Upper lobe of left lung (tissue), 6 donors: ENCODE data around the gene BICRA. TPM values are rescaled to one million over a fixed set of nuclear protein-coding genes. Genes with fewer than 3 reads are reported as not detected.
A peak's percentile ranks its signal among the peaks of the same experiment; 100 is the strongest.

ENCODE experiments used
- ATAC-seq, 2 donors: fragments of 200-7000 bp; cut with Tn5 transposase; one replicate each; pipeline ENCODE4 v1.9.1; 2022; ENCODE audit warnings: mild to moderate bottlenecking in 2 of 2, moderate library complexity in 2 of 2; ENCODE audit not compliant: low FRiP score in 2 of 2
- DNase-seq, 2 donors: peaks; one replicate each; pipeline ENCODE4 v3.0.0-alpha.2; 2019 to 2020
- H3K27ac ChIP-seq, 4 donors: fragments of 200-600 bp; sonication (generic); one replicate each; pipeline ENCODE4 v1.5.1; 2016 to 2019
- H3K27me3 ChIP-seq, 4 donors: fragments of 200-600 bp; sonication (generic); one replicate each; pipeline ENCODE4 v1.5.1; 2017 to 2019
- H3K36me3 ChIP-seq, 4 donors: fragments of 200-600 bp; sonication (generic); one replicate each; pipeline ENCODE4 v1.5.1; 2016 to 2019
- H3K4me1 ChIP-seq, 4 donors: fragments of 200-600 bp; sonication (generic); one replicate each; pipeline ENCODE4 v1.5.1; 2018 to 2019
- H3K4me3 ChIP-seq, 4 donors: fragments of 200-600 bp; sonication (generic); one replicate each; pipeline ENCODE4 v1.5.1; 2017 to 2019; ENCODE audit warnings: mild to moderate bottlenecking in 2 of 4, moderate library complexity in 1 of 4
- H3K9me3 ChIP-seq, 4 donors: fragments of 200-600 bp; sonication (generic); one replicate each; pipeline ENCODE4 v1.5.1; 2018 to 2019
- CTCF ChIP-seq, 6 experiments: fragments of 450-650 bp in 4 of 6; fragments of 200-600 bp in 2 of 6; sonication (generic) in 2 of 6; IDR thresholded peaks; one replicate each; pipeline ENCODE4 v1.5.1; 2016 to 2019; ENCODE audit warnings: antibody characterized with exemption in 6 of 6
- EP300 ChIP-seq, 4 donors: sonication (generic); formaldehyde crosslinking; IDR thresholded peaks; one replicate each; pipeline ENCODE4 v1.5.1; 2017; ENCODE audit warnings: antibody characterized with exemption in 4 of 4, control low read depth in 2 of 4
- POLR2A ChIP-seq, 4 donors: fragments of 450-650 bp; IDR thresholded peaks; one replicate each; pipeline ENCODE4 v1.5.1; 2016 to 2017; ENCODE audit warnings: antibody characterized with exemption in 4 of 4, mild to moderate bottlenecking in 2 of 4
- POLR2AphosphoS5 ChIP-seq, 2 donors: sonication (generic); formaldehyde crosslinking; IDR thresholded peaks; one replicate each; pipeline ENCODE4 v1.5.1; 2017; ENCODE audit warnings: antibody characterized with exemption in 2 of 2
- WGBS, 2 donors: methylation state at CpG; one replicate each; pipeline ENCODE4 v1.1.5; 2017 to 2018; 5-methylcytosine and 5-hydroxymethylcytosine counted together
- total RNA-seq, 6 donors: library from RNA; depleted of rRNA in 4 of 6; stranded (reverse); fragments of >200 nt in 4 of 6; gene quantifications; one replicate each; pipeline versions ENCODE4 v1.1.0 to v1.2.1, GENCODE V29; 2016 to 2021
- donor health status: DM: no; HTN: no; CAD: no; lungs with moderate emphysema.
- donor health status: DM: no; HTN: yes; CAD: no; lungs with severe emphysema.

The BICRA gene
- total RNA-seq, 6 donors from 2014 or later = 5.0 to 66.1 (median 15.2) TPM

- DNase-seq (no peak), ATAC-seq (no peak)
- 94 to 95% methylated on average over 12 of the region's 12 CpGs for WGBS, 2 donors
- Histone ChIP-seq H3K4me1 (peaks cover 0 to 14% (median 5%) of the 10 kb centered on the region in 4 donors), H3K36me3 (peaks cover 0 to 18% (median 2%) of the 10 kb centered on the region in 4 donors), H3K4me3 (no peak overlapping the region), H3K9me3 (no peaks in the 10 kb centered on the region), H3K27me3 (no peaks in the 10 kb centered on the region), H3K27ac (no peak overlapping the region)
- TF ChIP-seq CTCF (IDR thresholded peaks at IDR 0.05) (no peak), POLR2A (IDR thresholded peaks at IDR 0.05) (no peak), POLR2AphosphoS5 (IDR thresholded peaks at IDR 0.05) (no peak), EP300 (IDR thresholded peaks at IDR 0.05) (no peak)
Measured at GRCh38 chr19:47651132-47651531, 42.2 kb downstream of the BICRA start.

- Histone ChIP-seq H3K36me3 (peaks cover 0 to 13% (median 2%) of the 10 kb centered on the region in 4 donors), H3K4me1 (peaks cover 0 to 14% (median 5%) of the 10 kb centered on the region in 4 donors), H3K27me3 (no peaks in the 10 kb centered on the region), H3K27ac (no peak overlapping the region), H3K9me3 (no peaks in the 10 kb centered on the region), H3K4me3 (no peak overlapping the region)
- TF ChIP-seq POLR2AphosphoS5 (IDR thresholded peaks at IDR 0.05) (no peak), POLR2A (IDR thresholded peaks at IDR 0.05) (no peak), CTCF (IDR thresholded peaks at IDR 0.05) (no peak), EP300 (IDR thresholded peaks at IDR 0.05) (no peak)
- DNase-seq = no peak
- no peak for ATAC-seq
- 86 to 94% methylated on average over 9 of the region's 9 CpGs for WGBS, 2 donors
Measured at GRCh38 chr19:47651691-47652090, 42.8 kb downstream of the BICRA start.

GRCh38 chr19:47652285-47652684 is 43.4 kb downstream of the BICRA start:
- H3K4me3 ChIP-seq = no peak overlapping the region
- DNase-seq (no peak), ATAC-seq (no peak)
- 65 to 77% methylated on average over 3 of the region's 3 CpGs for WGBS, 2 donors
- H3K27me3 ChIP-seq = no peaks in the 10 kb centered on the region
- peak overlapping the region in 1 of 4 donors; percentile 11 for H3K27ac ChIP-seq
- H3K9me3 ChIP-seq = no peaks in the 10 kb centered on the region
- H3K36me3 ChIP-seq = peaks cover 0 to 10% (median 2%) of the 10 kb centered on the region in 4 donors
- H3K4me1 ChIP-seq = peaks cover 0 to 14% (median 5%) of the 10 kb centered on the region in 4 donors
- TF ChIP-seq POLR2A (IDR thresholded peaks at IDR 0.05) (no peak), EP300 (IDR thresholded peaks at IDR 0.05) (no peak), POLR2AphosphoS5 (IDR thresholded peaks at IDR 0.05) (no peak), CTCF (IDR thresholded peaks at IDR 0.05) (no peak)

- Histone ChIP-seq H3K27ac (no peak overlapping the region), H3K4me1 (peaks cover 0 to 6% (median 0%) of the 10 kb centered on the region in 4 donors), H3K27me3 (no peaks in the 10 kb centered on the region), H3K4me3 (no peak overlapping the region), H3K36me3 (peaks cover 0 to 13% (median 2%) of the 10 kb centered on the region in 4 donors), H3K9me3 (no peaks in the 10 kb centered on the region)
- DNase-seq (no peak), ATAC-seq (no peak)
- WGBS, 2 donors = 91 to 94% methylated on average over 13 of the region's 13 CpGs
- no peak for TF ChIP-seq POLR2AphosphoS5 (IDR thresholded peaks at IDR 0.05)
- TF ChIP-seq POLR2A (IDR thresholded peaks at IDR 0.05) = no peak
- no peak for TF ChIP-seq CTCF (IDR thresholded peaks at IDR 0.05)
- TF ChIP-seq EP300 (IDR thresholded peaks at IDR 0.05) = no peak
Measured at GRCh38 chr19:47653856-47654255, 44.9 kb downstream of the BICRA start.

- peaks cover 0 to 6% (median 2%) of the 10 kb centered on the region in 4 donors for H3K36me3 ChIP-seq
- H3K4me1 ChIP-seq = peaks cover 10 to 19% (median 14%) of the 10 kb centered on the region in 4 donors
- 82 to 89% methylated on average over 3 of the region's 3 CpGs for WGBS, 2 donors
- DNase-seq = no peak
- H3K27ac ChIP-seq = no peak overlapping the region
- no peak overlapping the region for H3K4me3 ChIP-seq
- TF ChIP-seq CTCF (IDR thresholded peaks at IDR 0.05) (no peak), EP300 (IDR thresholded peaks at IDR 0.05) (no peak), POLR2A (IDR thresholded peaks at IDR 0.05) (no peak), POLR2AphosphoS5 (IDR thresholded peaks at IDR 0.05) (no peak)
- no peak for ATAC-seq
- no peaks in the 10 kb centered on the region for H3K9me3 ChIP-seq
- no peaks in the 10 kb centered on the region for H3K27me3 ChIP-seq
Measured at GRCh38 chr19:47657719-47658118, 48.8 kb downstream of the BICRA start.
